Naive thymus-derived CD8-positive, alpha-beta T cell (primary cell): Measurements from ENCODE around the gene RP2. TPM values are rescaled to one million over a fixed set of nuclear protein-coding genes. Genes with fewer than 3 reads are reported as not detected.

Experiments used
- ATAC-seq, 2 donors: fragments of 150-1000 bp; cut with Tn5 transposase in 1 of 2; sonication (Bioruptor Pico), chemical (Tn5 transposase) in 1 of 2; 1 replicate in 1 of 2; 2 replicates in 1 of 2; pipeline ENCODE4 v1.10.0; 2021; ENCODE audit warnings: mild to moderate bottlenecking in 2 of 2, moderate library complexity in 2 of 2
- POLR2A ChIA-PET: fragments of 350-600 bp; sonication (Branson Sonifier 250); formaldehyde crosslinking; loops from one replicate; lab custom pipeline; 2021; ENCODE audit warnings: antibody characterized with exemption; lab: Charles Lee
- DNase-seq, 10 donors: peaks; one replicate each; pipeline versions ENCODE4 v3.0.0 to v3.0.0-alpha.2; 2020 to 2022
- H3K27ac Mint-ChIP-seq, 10 donors: one replicate each; pipeline ENCODE4 v1.8.0; 2020 to 2022; ENCODE audit warnings: mild to moderate bottlenecking in 10 of 10, mixed read lengths in 10 of 10, moderate library complexity in 4 of 10, inconsistent platforms in 1 of 10
- H3K27me3 Mint-ChIP-seq, 5 donors: one replicate each; pipeline ENCODE4 v1.8.0; 2021 to 2022; ENCODE audit warnings: mixed read lengths in 5 of 5
- H3K36me3 Mint-ChIP-seq, 3 donors: one replicate each; pipeline ENCODE4 v1.8.0; 2020 to 2022; ENCODE audit warnings: mixed read lengths in 3 of 3, mild to moderate bottlenecking in 2 of 3, inconsistent platforms in 1 of 3
- H3K4me1 Mint-ChIP-seq, 4 donors: one replicate each; pipeline ENCODE4 v1.8.0; 2021 to 2022; ENCODE audit warnings: mixed read lengths in 4 of 4
- H3K4me3 Mint-ChIP-seq, 10 donors: one replicate each; pipeline ENCODE4 v1.8.0; 2020 to 2022; ENCODE audit warnings: mild to moderate bottlenecking in 10 of 10, mixed read lengths in 10 of 10, moderate library complexity in 6 of 10, inconsistent platforms in 1 of 10
- H3K9me3 Mint-ChIP-seq, 9 donors: one replicate each; pipeline ENCODE4 v1.8.0; 2020 to 2022; ENCODE audit warnings: mixed read lengths in 9 of 9, mild to moderate bottlenecking in 3 of 9, inconsistent platforms in 1 of 9, moderate library complexity in 1 of 9
- polyA plus RNA-seq, 3 donors: library from polyadenylated mRNA; unstranded; fragments of 300-500 nt; fragmentation: Illumina TruSeq; gene quantifications; one replicate each; pipeline ENCODE4 v1.2.3, GENCODE V29; 2021
- total RNA-seq, 8 experiments: library from RNA in 2 of 8; stranded (reverse) in 2 of 8; gene quantifications; one replicate each; pipeline ENCODE4 v1.2.3 and lab custom pipeline; 2021 to 2026

RP2 gene
- total and polyA plus RNA-seq, 5 experiments from 2014 or later = 3.7 to 7.5 (median 4.1) TPM

DNA sequence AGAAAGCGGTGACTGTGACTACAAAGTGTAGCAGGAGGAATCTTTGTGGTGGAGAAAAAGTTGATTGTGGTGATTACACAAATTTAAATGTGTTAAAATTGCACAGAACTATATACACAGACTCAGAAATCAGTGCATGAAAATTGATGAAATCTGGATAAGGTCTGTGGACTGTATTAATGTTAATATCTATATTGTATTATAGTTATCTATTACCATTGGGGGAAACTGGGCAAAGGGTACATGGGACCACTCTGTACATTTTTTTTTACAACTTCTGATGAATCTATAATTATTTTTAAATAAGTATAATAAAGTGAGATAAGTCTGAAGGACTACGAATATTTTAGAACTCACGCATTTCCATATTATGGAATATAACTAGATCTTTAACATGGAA lies 73.6 kb downstream of the RP2 start:
- ATAC-seq = no peak

DNA sequence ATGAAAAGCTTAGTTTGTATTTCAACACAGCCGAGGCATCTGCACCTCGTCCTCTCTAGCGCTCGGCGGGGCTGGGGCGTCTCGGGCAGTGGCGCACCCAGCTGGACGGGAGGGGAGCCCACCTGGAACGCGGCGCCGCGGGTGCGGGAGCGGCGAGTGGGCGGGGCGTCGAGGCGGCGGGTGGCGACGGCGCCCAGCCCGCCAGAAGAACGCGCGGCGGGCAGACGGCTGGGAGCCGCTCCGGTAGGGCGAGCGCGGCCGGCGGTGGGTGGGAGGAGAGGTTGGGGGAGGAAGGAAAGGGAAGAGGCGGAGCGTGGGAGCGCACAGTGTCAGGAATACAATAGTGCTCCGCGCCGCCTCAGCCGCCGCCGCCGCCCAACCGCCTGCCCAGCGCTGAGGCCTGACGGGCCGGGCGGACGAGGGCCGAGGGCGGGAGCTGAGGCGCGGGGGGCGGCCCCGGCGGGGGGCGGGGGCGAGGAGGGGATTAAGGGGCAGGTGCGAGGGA lies 75.3 kb downstream of the RP2 start, which contains the start of gene JADE3:
JADE3 (plus strand) TSS at position 324 of the 505 bp plus-strand sequence. CDS start 72,474 bp downstream, outside the sequence.
- H3K36me3 Mint-ChIP-seq = no peaks in the 10 kb centered on the region
- H3K27me3 Mint-ChIP-seq = peaks cover 8 to 31% (median 21%) of the 10 kb centered on the region in 5 donors
- peaks cover 0 to 2% (median 0%) of the 10 kb centered on the region in 9 donors for H3K9me3 Mint-ChIP-seq
- POLR2A ChIA-PET = interaction anchor here (1.1 kb wide), 1 partner anchor 782 kb away, joined by 4 read pairs; no protein-coding TSS in a partner anchor
- H3K4me3 Mint-ChIP-seq = peak within 1 kb of the TSS; percentile 53 to 88 (median 71)
- DNase-seq (peak in 5 of 10 donors; percentile 6 to 23 (median 17)), ATAC-seq (peak; percentile 50 to 61)
- peaks cover 2 to 7% (median 6%) of the 10 kb centered on the region in 4 donors for H3K4me1 Mint-ChIP-seq
- peak within 1 kb of the TSS in 1 of 10 donors; percentile 57 for H3K27ac Mint-ChIP-seq

More for the DNA sequence above, 73.6 kb downstream of the RP2 start:
- Mint-ChIP-seq H3K9me3 (peaks cover 0 to 2% (median 0%) of the 10 kb centered on the region in 9 donors), H3K27me3 (peaks cover 8 to 19% (median 14%) of the 10 kb centered on the region in 5 donors), H3K36me3 (no peaks in the 10 kb centered on the region), H3K4me1 (peaks cover 2 to 7% (median 6%) of the 10 kb centered on the region in 4 donors), H3K27ac (no peak overlapping the region), H3K4me3 (no peak overlapping the region)
- DNase-seq = no peak
- POLR2A ChIA-PET = no interaction called here

DNA sequence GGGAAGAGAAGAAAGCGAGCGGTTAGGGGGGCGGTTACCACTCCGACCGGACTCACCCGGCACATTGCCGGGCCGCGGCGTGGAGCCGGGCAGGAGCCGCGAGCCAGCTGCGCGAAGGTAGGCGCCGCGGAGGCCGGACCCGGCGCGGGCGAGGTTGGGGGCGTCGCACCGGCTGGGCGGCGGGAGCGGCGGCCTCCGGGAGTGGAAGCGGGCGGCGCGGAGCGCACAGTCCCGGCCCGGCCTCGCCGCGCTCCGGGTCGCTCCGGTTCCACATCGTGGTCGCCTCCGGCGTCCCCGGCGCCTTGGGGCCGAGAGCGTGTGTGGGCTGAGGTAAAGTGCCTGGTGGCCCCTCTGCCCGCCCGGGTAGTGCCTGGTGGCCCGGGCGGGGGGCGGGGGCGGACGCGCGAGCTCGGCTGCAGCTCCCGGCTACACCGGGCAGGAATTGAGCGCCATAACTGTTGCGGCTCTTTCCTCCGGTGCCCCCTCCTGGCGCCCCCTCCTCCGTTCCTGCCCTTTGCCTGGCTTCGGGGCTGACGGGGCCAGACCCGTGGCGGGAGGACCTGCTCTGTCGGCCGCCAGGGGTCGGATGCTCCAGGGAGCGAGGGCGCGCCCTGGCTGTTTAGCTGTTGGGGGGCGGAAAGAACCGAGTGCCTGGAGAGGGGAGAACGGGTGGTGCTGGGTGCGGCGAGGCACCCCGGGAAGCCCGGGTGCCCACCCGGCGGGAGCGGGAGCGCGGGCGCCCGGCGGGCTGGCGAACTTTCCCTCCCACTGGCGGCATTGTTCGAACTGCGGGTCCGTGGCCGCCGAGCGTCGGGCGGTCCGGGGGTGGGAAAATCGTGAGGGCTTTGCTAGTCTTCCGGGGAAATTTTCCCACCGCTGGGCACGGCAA lies 76.0 kb downstream of the RP2 start:
- peaks cover 14 to 38% (median 23%) of the 10 kb centered on the region in 5 donors for H3K27me3 Mint-ChIP-seq
- no peaks in the 10 kb centered on the region for H3K36me3 Mint-ChIP-seq
- POLR2A ChIA-PET = interaction anchor here (1.1 kb wide), 1 partner anchor 781 kb away, joined by 4 read pairs; no protein-coding TSS in a partner anchor

DNA sequence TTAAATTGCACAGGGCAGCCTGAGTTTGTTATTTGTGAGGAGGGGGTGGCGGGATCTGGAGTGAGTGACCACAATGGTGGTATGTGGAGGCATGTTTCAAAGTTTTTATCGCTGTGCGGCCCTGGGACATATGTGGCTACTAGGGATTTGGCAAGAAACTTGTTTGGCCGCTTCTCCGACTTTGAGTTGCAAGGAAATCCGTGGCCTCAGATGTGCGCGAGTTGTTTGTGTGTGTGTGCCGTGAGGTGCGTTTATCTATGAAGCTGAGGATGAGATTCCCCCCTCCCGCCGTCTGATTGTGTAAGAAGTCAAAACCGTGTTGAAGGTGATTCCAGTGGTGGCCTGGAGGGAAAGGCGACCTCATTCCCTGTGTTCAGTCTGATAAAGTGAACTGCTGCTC lies 76.8 kb downstream of the RP2 start:
- no peaks in the 10 kb centered on the region for H3K36me3 Mint-ChIP-seq
- POLR2A ChIA-PET = no interaction called here
- H3K4me3 Mint-ChIP-seq = peak overlapping the region; percentile 65 to 88 (median 75)
- H3K4me1 Mint-ChIP-seq = peaks cover 2 to 7% (median 6%) of the 10 kb centered on the region in 4 donors
- peak overlapping the region in 1 of 10 donors; percentile 30 for H3K27ac Mint-ChIP-seq
- DNase-seq (no peak), ATAC-seq (no peak)
- H3K9me3 Mint-ChIP-seq = peaks cover 0 to 2% (median 0%) of the 10 kb centered on the region in 9 donors
- H3K27me3 Mint-ChIP-seq = peaks cover 15 to 42% (median 25%) of the 10 kb centered on the region in 5 donors

More for the DNA sequence above, 76.0 kb downstream of the RP2 start:
- no peak overlapping the region for H3K27ac Mint-ChIP-seq
- ATAC-seq (peak; percentile 67), DNase-seq (peak in 5 of 10 donors; percentile 9 to 20 (median 12))
- H3K9me3 Mint-ChIP-seq = peaks cover 0 to 2% (median 0%) of the 10 kb centered on the region in 9 donors
- peak overlapping the region; percentile 65 to 88 (median 75) for H3K4me3 Mint-ChIP-seq
- H3K4me1 Mint-ChIP-seq = peaks cover 2 to 7% (median 6%) of the 10 kb centered on the region in 4 donors

DNA sequence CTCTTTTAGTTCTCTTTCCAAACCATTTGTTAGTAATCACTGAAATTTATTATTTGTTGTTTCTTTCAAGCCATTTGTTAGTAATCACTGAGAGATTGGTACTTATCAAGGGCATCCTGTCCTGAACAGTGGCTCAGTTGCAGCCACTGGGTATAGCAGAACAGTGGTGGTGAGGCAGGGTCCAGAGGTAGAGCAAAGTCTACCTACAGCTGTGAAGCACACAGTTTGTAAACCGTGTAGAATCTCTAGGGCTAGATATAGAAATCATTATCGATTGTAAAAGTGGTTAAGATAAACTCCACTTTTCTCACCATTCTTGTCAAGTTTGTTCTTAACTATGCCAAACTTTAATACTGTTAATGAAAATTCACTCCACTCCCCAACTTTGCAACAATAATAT lies 79.4 kb downstream of the RP2 start:
- POLR2A ChIA-PET = no interaction called here
- DNase-seq (no peak), ATAC-seq (no peak)
- no peak overlapping the region for H3K27ac Mint-ChIP-seq
- peaks cover 2 to 7% (median 6%) of the 10 kb centered on the region in 4 donors for H3K4me1 Mint-ChIP-seq
- H3K4me3 Mint-ChIP-seq = no peak overlapping the region
- peaks cover 0 to 13% (median 0%) of the 10 kb centered on the region in 9 donors for H3K9me3 Mint-ChIP-seq
- H3K27me3 Mint-ChIP-seq = peaks cover 15 to 42% (median 25%) of the 10 kb centered on the region in 5 donors
- H3K36me3 Mint-ChIP-seq = peaks cover 0 to 11% (median 0%) of the 10 kb centered on the region in 3 donors

DNA sequence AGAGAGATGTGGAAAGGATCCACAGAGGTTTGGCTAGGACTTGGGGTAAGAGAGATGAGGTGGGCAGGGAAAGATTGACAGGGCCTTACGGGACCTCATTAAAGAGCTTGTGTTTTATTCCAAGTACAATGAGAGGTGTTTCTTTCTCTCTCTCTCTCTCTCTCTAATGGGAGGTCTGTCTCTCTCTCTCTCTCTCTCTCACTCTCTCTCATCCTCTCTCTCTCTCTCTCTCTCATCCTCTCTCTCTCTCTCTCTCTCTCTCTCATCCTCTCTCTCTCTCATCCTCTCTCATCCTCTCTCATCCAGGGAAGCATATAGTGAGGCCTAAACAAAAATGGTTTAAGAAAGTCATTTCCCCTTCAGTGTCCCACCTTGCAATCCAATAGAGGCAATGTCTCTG lies 80.8 kb downstream of the RP2 start:
- ATAC-seq = no peak
- Mint-ChIP-seq H3K27ac (no peak overlapping the region), H3K9me3 (peaks cover 0 to 20% (median 3%) of the 10 kb centered on the region in 9 donors), H3K4me3 (no peak overlapping the region), H3K36me3 (peaks cover 0 to 11% (median 2%) of the 10 kb centered on the region in 3 donors), H3K27me3 (peaks cover 23 to 50% (median 28%) of the 10 kb centered on the region in 5 donors), H3K4me1 (peaks cover 2 to 7% (median 6%) of the 10 kb centered on the region in 4 donors)
- POLR2A ChIA-PET = no interaction called here
- DNase-seq = no peak

DNA sequence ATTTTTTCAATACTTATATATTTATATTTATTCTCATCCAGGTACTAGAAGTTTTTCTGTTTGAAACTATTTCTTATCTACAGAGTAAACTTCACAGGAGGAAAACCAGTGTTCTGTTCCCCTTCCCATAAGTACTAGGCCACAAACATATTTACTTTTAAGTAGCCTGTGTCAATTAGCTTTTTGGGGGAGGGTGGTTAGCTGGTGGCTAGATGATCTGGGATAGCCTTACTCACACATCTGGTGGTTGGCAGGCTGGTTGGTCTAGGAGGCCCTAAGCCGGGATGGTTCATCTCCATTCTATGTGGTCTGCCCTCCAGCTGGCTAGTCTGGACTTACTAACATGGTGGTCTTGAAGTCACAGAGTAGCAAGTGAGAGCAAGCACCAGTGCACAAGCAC lies 81.6 kb downstream of the RP2 start:
- H3K36me3 Mint-ChIP-seq = peaks cover 0 to 11% (median 2%) of the 10 kb centered on the region in 3 donors
- H3K4me1 Mint-ChIP-seq = peaks cover 2 to 6% (median 5%) of the 10 kb centered on the region in 4 donors
- ATAC-seq (no peak), DNase-seq (no peak)
- no peak overlapping the region for H3K4me3 Mint-ChIP-seq
- H3K9me3 Mint-ChIP-seq = peaks cover 0 to 20% (median 3%) of the 10 kb centered on the region in 9 donors
- H3K27ac Mint-ChIP-seq = no peak overlapping the region
- POLR2A ChIA-PET = no interaction called here
- H3K27me3 Mint-ChIP-seq = peaks cover 23 to 50% (median 28%) of the 10 kb centered on the region in 5 donors

DNA sequence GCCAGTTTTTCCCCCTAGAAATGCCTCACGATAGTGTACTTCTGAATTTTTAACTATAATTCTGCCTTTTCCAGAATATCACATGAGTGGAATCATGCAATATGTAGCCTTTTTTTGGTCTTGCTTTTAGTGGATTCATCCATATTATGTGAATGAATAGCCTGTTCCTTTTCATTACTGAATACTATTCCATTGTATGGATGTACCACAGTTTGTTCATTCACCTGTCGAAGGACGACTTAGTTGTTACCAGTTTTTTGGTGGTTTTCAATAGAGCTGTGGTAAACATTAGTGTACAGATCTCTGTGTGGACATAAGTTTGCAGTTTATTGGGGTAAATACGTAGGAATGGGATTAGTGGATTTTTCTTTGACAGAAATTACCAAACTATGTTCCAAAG lies 83.4 kb downstream of the RP2 start:
- POLR2A ChIA-PET = no interaction called here
- ATAC-seq = no peak
- H3K4me3 Mint-ChIP-seq = no peak overlapping the region
- no peak for DNase-seq
- H3K36me3 Mint-ChIP-seq = peaks cover 0 to 11% (median 2%) of the 10 kb centered on the region in 3 donors
- peaks cover 10 to 38% (median 17%) of the 10 kb centered on the region in 5 donors for H3K27me3 Mint-ChIP-seq
- no peak overlapping the region for H3K27ac Mint-ChIP-seq
- H3K9me3 Mint-ChIP-seq = peaks cover 0 to 20% (median 3%) of the 10 kb centered on the region in 9 donors
- no peaks in the 10 kb centered on the region for H3K4me1 Mint-ChIP-seq

DNA sequence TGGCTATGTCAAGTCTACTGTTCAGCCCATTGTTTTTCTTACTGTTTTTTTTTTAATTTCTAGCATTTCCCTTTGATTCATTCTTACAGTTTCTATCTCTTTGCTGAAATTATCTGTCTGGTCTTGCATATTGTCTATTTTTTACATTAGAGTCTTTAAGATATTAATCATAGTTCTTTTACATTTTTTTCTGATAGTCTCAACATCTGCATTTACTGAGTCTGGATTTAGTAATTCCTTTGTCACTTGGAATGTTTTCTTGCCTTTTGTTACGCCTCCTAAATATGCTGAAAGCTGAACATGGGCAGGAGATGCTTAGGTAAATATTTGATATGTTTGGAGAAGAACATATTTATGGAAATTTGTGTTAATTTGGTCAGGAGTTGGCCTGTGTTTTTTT lies 85.8 kb downstream of the RP2 start:
- no peak overlapping the region for H3K4me3 Mint-ChIP-seq
- H3K27me3 Mint-ChIP-seq = peaks cover 5 to 15% (median 11%) of the 10 kb centered on the region in 5 donors
- H3K4me1 Mint-ChIP-seq = no peaks in the 10 kb centered on the region
- DNase-seq = no peak
- no peak for ATAC-seq
- no peak overlapping the region for H3K27ac Mint-ChIP-seq
- peaks cover 0 to 20% (median 3%) of the 10 kb centered on the region in 9 donors for H3K9me3 Mint-ChIP-seq
- POLR2A ChIA-PET = no interaction called here
- H3K36me3 Mint-ChIP-seq = peaks cover 0 to 11% (median 2%) of the 10 kb centered on the region in 3 donors

DNA sequence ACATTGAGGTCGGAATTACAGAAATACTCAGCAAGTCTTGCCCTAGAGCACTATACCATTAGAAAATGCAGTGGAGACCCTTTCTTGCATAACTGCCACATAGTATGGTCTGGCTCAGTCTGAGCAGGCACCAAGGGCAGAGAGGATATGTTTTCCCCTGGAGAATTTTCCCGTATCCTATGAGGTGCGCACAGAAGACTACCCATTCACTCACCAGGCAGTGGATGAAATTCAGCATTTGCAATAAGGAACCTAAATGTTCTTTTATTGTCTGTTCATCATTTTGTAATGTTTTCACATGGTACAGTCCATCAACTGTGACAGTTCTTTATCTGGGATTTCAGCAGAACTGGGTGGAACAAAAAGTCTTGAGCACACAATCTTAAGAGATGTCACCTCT lies 90.9 kb downstream of the RP2 start:
- no peak overlapping the region for H3K27ac Mint-ChIP-seq

DNA sequence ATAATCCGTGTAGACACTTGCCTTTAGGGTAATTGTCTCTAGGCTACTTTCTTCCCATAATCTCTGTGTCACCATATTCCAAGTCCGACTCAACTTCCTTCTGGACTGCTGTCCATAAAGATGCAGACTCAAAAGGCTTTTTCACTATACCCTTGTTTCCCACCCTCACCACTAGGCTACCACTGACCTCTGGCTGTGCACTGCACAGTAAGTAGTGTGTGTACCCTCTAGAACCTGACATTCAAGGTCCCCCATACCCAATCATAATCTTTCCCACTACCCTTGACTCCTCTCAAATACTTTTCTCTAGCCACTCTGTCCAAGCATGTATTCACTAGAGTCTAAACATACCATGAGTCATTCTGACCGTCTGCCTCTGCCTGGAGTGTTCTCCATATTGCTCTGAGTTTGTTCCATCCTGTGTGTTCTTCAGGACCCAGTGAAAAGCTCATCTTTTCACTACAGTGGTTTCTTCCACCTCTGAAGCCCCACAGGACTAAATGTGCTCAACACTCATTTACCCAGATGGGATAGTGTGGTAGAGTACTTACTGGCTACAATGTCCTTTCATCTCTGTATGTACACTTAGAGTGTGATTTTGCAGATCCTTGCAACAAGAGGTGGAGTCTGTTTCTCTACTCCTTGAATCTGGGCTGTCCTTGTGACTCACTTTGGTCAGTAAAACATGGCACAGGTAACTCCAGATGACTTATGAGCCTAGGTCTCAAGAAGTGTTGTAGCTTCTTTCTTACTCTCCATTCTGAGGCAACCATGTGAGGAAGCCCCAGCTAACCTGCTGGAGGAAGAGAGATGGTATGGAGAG lies 92.8 kb downstream of the RP2 start:
- POLR2A ChIA-PET = no interaction called here
- H3K36me3 Mint-ChIP-seq = no peaks in the 10 kb centered on the region
- H3K27me3 Mint-ChIP-seq = peaks cover 3 to 9% (median 5%) of the 10 kb centered on the region in 5 donors
- H3K4me3 Mint-ChIP-seq = no peak overlapping the region
- no peaks in the 10 kb centered on the region for H3K9me3 Mint-ChIP-seq
- DNase-seq (no peak), ATAC-seq (no peak)
- H3K4me1 Mint-ChIP-seq = peaks cover 0 to 4% (median 0%) of the 10 kb centered on the region in 4 donors
- H3K27ac Mint-ChIP-seq = no peak overlapping the region

More for the DNA sequence above, 90.9 kb downstream of the RP2 start:
- H3K4me1 Mint-ChIP-seq = no peaks in the 10 kb centered on the region
- H3K4me3 Mint-ChIP-seq = no peak overlapping the region
- no peaks in the 10 kb centered on the region for H3K36me3 Mint-ChIP-seq
- DNase-seq (no peak), ATAC-seq (no peak)
- H3K9me3 Mint-ChIP-seq = no peaks in the 10 kb centered on the region
- POLR2A ChIA-PET = no interaction called here
- peaks cover 3 to 9% (median 6%) of the 10 kb centered on the region in 5 donors for H3K27me3 Mint-ChIP-seq
